A673 (cell line): ENCODE data around the gene WNT11. TPM values are rescaled to one million over a fixed set of nuclear protein-coding genes. Genes with fewer than 3 reads are reported as not detected.

ENCODE experiments used
- BruUV-seq: library from RNA; stranded (reverse); fragments of 400-500 nt; replicated peaks from 2 replicates; lab custom pipeline; 2021; lab: Mats Ljungman, UMichigan
- CTCF ChIA-PET: fragments of 300-600 bp; sonication (Branson Sonifier 250); formaldehyde crosslinking; loops from one replicate; lab custom pipeline; 2022; ENCODE audit warnings: antibody characterized with exemption; lab: Charles Lee
- POLR2A ChIA-PET: fragments of 300-600 bp; sonication (Branson Sonifier 250); formaldehyde crosslinking; loops from one replicate; lab custom pipeline; 2022; ENCODE audit warnings: antibody characterized with exemption; ENCODE audit not compliant: low non-redundant PET; lab: Charles Lee
- DNase-seq: peaks from one replicate; pipeline ENCODE4 v3.0.0-alpha.2; 2015; ENCODE audit warnings: low spot score
- H3K27ac ChIP-seq: fragments of 200-600 bp; sonication (generic); 2 replicates; pipeline ENCODE4 v1.5.1; 2016; ENCODE audit warnings: mixed run types, low read depth, mild to moderate bottlenecking, mixed read lengths, antibody characterized with exemption, low read length; ENCODE audit not compliant: poor library complexity, severe bottlenecking
- H3K27me3 ChIP-seq: fragments of 200-600 bp; sonication (generic); replicated peaks from 2 replicates; pipeline ENCODE4 v1.6.1; 2017; ENCODE audit warnings: mixed run types, low read depth, mild to moderate bottlenecking, mixed read lengths, antibody characterized with exemption, low read length; ENCODE audit not compliant: insufficient read depth, poor library complexity
- H3K36me3 ChIP-seq: fragments of 200-600 bp; sonication (generic); 2 replicates; pipeline ENCODE4 v1.6.1; 2016; ENCODE audit warnings: mixed run types, mild to moderate bottlenecking, mixed read lengths, antibody characterized with exemption, low read length; ENCODE audit not compliant: insufficient read depth, poor library complexity, severe bottlenecking
- H3K4me1 ChIP-seq: fragments of 200-600 bp; sonication (generic); 2 replicates; pipeline ENCODE4 v1.6.1; 2017; ENCODE audit warnings: mixed run types, mild to moderate bottlenecking, mixed read lengths, antibody characterized with exemption, low read length; ENCODE audit not compliant: insufficient read depth, poor library complexity, severe bottlenecking
- H3K4me3 ChIP-seq: fragments of 200-600 bp; sonication (generic); 2 replicates; pipeline ENCODE4 v1.5.1; 2016; ENCODE audit warnings: low read depth, mixed run types, mild to moderate bottlenecking, mixed read lengths, low read length; ENCODE audit not compliant: poor library complexity, severe bottlenecking
- H3K9me3 ChIP-seq: fragments of 200-600 bp; sonication (generic); 2 replicates; pipeline ENCODE4 v1.6.1; 2016; ENCODE audit warnings: mixed run types, low read depth, mild to moderate bottlenecking, mixed read lengths, antibody characterized with exemption, low read length; ENCODE audit not compliant: poor library complexity, severe bottlenecking
- EZH2 ChIP-seq: fragments of 200-600 bp; sonication (generic); IDR thresholded peaks from 2 replicates; pipeline ENCODE4 v1.6.1; 2017; ENCODE audit warnings: borderline replicate concordance, low read depth, mild to moderate bottlenecking, mixed read lengths, antibody characterized with exemption, low read length; ENCODE audit not compliant: poor library complexity, severe bottlenecking
- intact Hi-C: fragments of 100-400 bp; cut with micrococcal nuclease; formaldehyde crosslinking; loops from one replicate; pipeline ENCODE4 v1.10.0; 2022; ENCODE audit not compliant: unreplicated experiment
- total RNA-seq: library from RNA; stranded (reverse); gene quantifications from 2 replicates; pipeline ENCODE4 v1.2.3, GENCODE V29; 2021
- TF ChIP-seq, protein P1 (sequence below): fragments of 300-800, 200-600 bp; sonication (generic); conservative IDR thresholded peaks from 2 replicates; pipeline ENCODE4 v1.5.1; 2017; ENCODE audit warnings: low read depth, mild to moderate bottlenecking, antibody characterized with exemption, low read length, moderate library complexity, mixed read lengths

The WNT11 gene
- total RNA-seq, 1 experiment from 2014 or later = 1.2 TPM

DNA sequence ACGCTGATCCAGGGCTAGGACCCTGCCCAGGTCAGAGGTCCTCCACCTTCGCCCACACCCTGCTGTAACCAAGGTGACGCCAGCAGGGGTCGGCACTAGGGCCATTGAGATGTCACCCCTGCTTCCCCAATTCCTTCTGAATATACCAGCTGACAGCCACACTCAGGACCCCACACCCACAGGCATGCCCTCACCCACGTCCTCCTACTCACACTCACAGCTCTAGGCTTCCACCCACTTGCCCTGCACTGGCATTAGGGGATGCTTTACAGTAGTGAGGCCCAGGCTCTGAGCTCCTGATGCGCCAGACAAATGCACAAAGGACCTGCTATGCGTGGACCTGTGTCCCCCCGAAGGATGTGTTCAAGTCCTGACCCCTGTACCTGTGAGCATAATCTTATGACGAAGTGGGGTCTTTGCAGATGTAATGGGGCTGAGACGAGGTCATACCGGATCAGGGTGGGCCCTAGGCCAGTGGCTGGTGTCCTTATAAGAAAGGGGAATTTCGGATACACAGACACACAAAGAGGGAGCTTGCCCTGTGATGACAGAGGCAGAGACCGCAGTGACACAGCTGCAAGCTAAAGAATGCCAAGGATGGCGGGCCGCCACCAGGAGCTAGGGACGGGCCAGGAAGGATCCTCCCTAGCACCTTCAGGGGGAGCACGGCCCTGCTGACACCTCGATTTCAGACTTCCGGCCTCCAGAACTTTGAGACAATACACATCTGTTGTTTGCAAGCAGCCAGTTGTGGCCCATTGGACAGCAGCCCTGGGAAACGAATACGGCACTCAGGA, 11.2 kb downstream of the WNT11 start:
- no peaks in the 10 kb centered on the region for H3K27me3 ChIP-seq
- CTCF ChIA-PET = no interaction called here
- no peak overlapping the region for H3K4me3 ChIP-seq
- DNase-seq = no peak
- BruUV-seq = no TSS peak
- H3K4me1 ChIP-seq = no peaks in the 10 kb centered on the region
- no peaks in the 10 kb centered on the region for H3K36me3 ChIP-seq
- no peaks in the 10 kb centered on the region for H3K9me3 ChIP-seq
- H3K27ac ChIP-seq = no peak overlapping the region
- intact Hi-C loops = no loop called here
- POLR2A ChIA-PET = no interaction called here
- TF ChIP-seq EZH2 = no peak
- TF ChIP-seq, protein P1, sequence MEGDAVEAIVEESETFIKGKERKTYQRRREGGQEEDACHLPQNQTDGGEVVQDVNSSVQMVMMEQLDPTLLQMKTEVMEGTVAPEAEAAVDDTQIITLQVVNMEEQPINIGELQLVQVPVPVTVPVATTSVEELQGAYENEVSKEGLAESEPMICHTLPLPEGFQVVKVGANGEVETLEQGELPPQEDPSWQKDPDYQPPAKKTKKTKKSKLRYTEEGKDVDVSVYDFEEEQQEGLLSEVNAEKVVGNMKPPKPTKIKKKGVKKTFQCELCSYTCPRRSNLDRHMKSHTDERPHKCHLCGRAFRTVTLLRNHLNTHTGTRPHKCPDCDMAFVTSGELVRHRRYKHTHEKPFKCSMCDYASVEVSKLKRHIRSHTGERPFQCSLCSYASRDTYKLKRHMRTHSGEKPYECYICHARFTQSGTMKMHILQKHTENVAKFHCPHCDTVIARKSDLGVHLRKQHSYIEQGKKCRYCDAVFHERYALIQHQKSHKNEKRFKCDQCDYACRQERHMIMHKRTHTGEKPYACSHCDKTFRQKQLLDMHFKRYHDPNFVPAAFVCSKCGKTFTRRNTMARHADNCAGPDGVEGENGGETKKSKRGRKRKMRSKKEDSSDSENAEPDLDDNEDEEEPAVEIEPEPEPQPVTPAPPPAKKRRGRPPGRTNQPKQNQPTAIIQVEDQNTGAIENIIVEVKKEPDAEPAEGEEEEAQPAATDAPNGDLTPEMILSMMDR = no peak

DNA sequence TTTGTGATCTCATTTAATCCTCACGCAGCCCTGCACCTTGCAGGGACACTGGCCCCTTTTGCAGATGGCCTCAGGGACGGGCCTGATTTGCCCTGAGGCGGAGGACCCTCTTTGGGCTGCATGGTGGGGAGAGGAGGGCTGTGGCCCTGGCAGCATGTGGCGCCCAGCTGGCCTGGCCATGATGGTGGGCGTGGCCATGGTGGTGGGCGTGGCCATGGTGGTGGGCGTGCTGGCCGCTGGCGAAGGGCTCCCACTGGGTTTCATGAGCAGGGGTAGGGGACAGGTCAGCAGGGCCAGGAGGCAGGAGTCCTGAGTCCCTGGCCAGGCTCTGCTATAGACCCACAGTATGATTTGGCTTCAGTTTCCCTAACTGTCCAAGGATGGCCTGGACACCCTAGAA, 13.1 kb downstream of the WNT11 start:
- intact Hi-C loops = no loop called here
- CTCF ChIA-PET = no interaction called here
- no peak overlapping the region for H3K27ac ChIP-seq
- POLR2A ChIA-PET = no interaction called here
- DNase-seq = no peak
- no peaks in the 10 kb centered on the region for H3K27me3 ChIP-seq
- H3K4me3 ChIP-seq = no peak overlapping the region
- TF ChIP-seq, protein P1 = no peak
- no peak for TF ChIP-seq EZH2
- H3K4me1 ChIP-seq = no peaks in the 10 kb centered on the region
- H3K36me3 ChIP-seq = no peaks in the 10 kb centered on the region
- BruUV-seq = no TSS peak
- H3K9me3 ChIP-seq = no peaks in the 10 kb centered on the region

GRCh38 chr11:76190376-76190775, 15.9 kb downstream of the WNT11 start:
- no peak for DNase-seq
- BruUV-seq = no TSS peak
- Histone ChIP-seq H3K27ac (no peak overlapping the region), H3K36me3 (no peaks in the 10 kb centered on the region), H3K9me3 (no peaks in the 10 kb centered on the region), H3K27me3 (no peaks in the 10 kb centered on the region), H3K4me1 (no peaks in the 10 kb centered on the region), H3K4me3 (no peak overlapping the region)
- POLR2A ChIA-PET = no interaction called here
- CTCF ChIA-PET = no interaction called here
- intact Hi-C loops = no loop called here
- TF ChIP-seq, protein P1 = no peak
